Upper lobe of left lung (tissue), 6 donors: ENCODE results near the gene PAK3. TPM values are rescaled to one million over a fixed set of nuclear protein-coding genes. Genes with fewer than 3 reads are reported as not detected.

ENCODE experiments used
- ATAC-seq, 2 donors: fragments of 200-7000 bp; cut with Tn5 transposase; one replicate each; pipeline ENCODE4 v1.9.1; 2022; ENCODE audit warnings: mild to moderate bottlenecking in 2 of 2, moderate library complexity in 2 of 2; ENCODE audit not compliant: low FRiP score in 2 of 2
- DNase-seq, 2 donors: peaks; one replicate each; pipeline ENCODE4 v3.0.0-alpha.2; 2019 to 2020
- H3K27ac ChIP-seq, 4 donors: fragments of 200-600 bp; sonication (generic); one replicate each; pipeline ENCODE4 v1.5.1; 2016 to 2019
- H3K27me3 ChIP-seq, 4 donors: fragments of 200-600 bp; sonication (generic); one replicate each; pipeline ENCODE4 v1.5.1; 2017 to 2019
- H3K36me3 ChIP-seq, 4 donors: fragments of 200-600 bp; sonication (generic); one replicate each; pipeline ENCODE4 v1.5.1; 2016 to 2019
- H3K4me1 ChIP-seq, 4 donors: fragments of 200-600 bp; sonication (generic); one replicate each; pipeline ENCODE4 v1.5.1; 2018 to 2019
- H3K4me3 ChIP-seq, 4 donors: fragments of 200-600 bp; sonication (generic); one replicate each; pipeline ENCODE4 v1.5.1; 2017 to 2019; ENCODE audit warnings: mild to moderate bottlenecking in 2 of 4, moderate library complexity in 1 of 4
- H3K9me3 ChIP-seq, 4 donors: fragments of 200-600 bp; sonication (generic); one replicate each; pipeline ENCODE4 v1.5.1; 2018 to 2019
- EP300 ChIP-seq, 4 donors: sonication (generic); formaldehyde crosslinking; IDR thresholded peaks; one replicate each; pipeline ENCODE4 v1.5.1; 2017; ENCODE audit warnings: antibody characterized with exemption in 4 of 4, control low read depth in 2 of 4
- POLR2A ChIP-seq, 4 donors: fragments of 450-650 bp; IDR thresholded peaks; one replicate each; pipeline ENCODE4 v1.5.1; 2016 to 2017; ENCODE audit warnings: antibody characterized with exemption in 4 of 4, mild to moderate bottlenecking in 2 of 4
- POLR2AphosphoS5 ChIP-seq, 2 donors: sonication (generic); formaldehyde crosslinking; IDR thresholded peaks; one replicate each; pipeline ENCODE4 v1.5.1; 2017; ENCODE audit warnings: antibody characterized with exemption in 2 of 2
- WGBS, 2 donors: methylation state at CpG; one replicate each; pipeline ENCODE4 v1.1.5; 2017 to 2018; 5-methylcytosine and 5-hydroxymethylcytosine counted together
- total RNA-seq, 6 donors: library from RNA; depleted of rRNA in 4 of 6; stranded (reverse); fragments of >200 nt in 4 of 6; gene quantifications; one replicate each; pipeline versions ENCODE4 v1.1.0 to v1.2.1, GENCODE V29; 2016 to 2021
- TF ChIP-seq, protein P1 (sequence below), 6 experiments: fragments of 450-650 bp in 4 of 6; fragments of 200-600 bp in 2 of 6; sonication (generic) in 2 of 6; IDR thresholded peaks; one replicate each; pipeline ENCODE4 v1.5.1; 2016 to 2019; ENCODE audit warnings: antibody characterized with exemption in 6 of 6
- donor health status: DM: no; HTN: no; CAD: no; lungs with moderate emphysema.
- donor health status: DM: no; HTN: yes; CAD: no; lungs with severe emphysema.

Gene PAK3
- total RNA-seq, 6 donors from 2014 or later, result 1.1 to 1.6 (median 1.3) TPM; not detected in 1

DNA sequence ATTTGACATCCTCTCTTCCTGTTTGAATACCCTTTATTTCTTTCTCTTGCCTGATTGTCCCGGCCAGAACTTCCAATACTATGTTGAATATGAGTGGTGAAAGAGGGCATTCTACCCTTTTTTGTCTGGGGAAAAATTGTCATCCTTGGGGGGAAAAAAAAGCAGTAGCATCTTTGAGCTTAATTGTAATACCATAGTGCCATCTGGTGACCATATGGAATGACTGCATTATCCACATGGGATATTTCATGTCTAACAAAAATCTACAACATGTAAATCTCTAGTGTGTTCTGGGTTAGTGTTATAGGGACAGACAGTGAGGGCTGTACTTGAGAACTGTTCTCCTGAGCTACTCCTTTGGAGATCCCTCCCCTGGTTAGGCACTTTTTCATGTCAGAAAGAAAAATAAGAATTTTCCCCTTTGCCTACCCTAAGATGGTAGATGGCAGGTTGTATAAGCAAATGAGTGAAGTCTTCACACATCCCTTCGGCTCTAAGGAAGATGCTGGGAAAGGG is 148.3 kb downstream of the PAK3 start:
- ATAC-seq, result no peak
- no peak overlapping the region for H3K27ac ChIP-seq
- no peaks in the 10 kb centered on the region for H3K36me3 ChIP-seq
- TF ChIP-seq EP300 (IDR thresholded peaks at IDR 0.05) (no peak), POLR2AphosphoS5 (IDR thresholded peaks at IDR 0.05) (no peak), POLR2A (IDR thresholded peaks at IDR 0.05) (no peak)
- TF ChIP-seq, protein P1, sequence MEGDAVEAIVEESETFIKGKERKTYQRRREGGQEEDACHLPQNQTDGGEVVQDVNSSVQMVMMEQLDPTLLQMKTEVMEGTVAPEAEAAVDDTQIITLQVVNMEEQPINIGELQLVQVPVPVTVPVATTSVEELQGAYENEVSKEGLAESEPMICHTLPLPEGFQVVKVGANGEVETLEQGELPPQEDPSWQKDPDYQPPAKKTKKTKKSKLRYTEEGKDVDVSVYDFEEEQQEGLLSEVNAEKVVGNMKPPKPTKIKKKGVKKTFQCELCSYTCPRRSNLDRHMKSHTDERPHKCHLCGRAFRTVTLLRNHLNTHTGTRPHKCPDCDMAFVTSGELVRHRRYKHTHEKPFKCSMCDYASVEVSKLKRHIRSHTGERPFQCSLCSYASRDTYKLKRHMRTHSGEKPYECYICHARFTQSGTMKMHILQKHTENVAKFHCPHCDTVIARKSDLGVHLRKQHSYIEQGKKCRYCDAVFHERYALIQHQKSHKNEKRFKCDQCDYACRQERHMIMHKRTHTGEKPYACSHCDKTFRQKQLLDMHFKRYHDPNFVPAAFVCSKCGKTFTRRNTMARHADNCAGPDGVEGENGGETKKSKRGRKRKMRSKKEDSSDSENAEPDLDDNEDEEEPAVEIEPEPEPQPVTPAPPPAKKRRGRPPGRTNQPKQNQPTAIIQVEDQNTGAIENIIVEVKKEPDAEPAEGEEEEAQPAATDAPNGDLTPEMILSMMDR (IDR thresholded peaks at IDR 0.05), result peak in 5 of 6 experiments; percentile 18 to 44 (median 38)
- no peak for DNase-seq
- H3K27me3 ChIP-seq, result no peaks in the 10 kb centered on the region
- no peaks in the 10 kb centered on the region for H3K9me3 ChIP-seq
- no peaks in the 10 kb centered on the region for H3K4me1 ChIP-seq
- 34 to 53% methylated on average over 2 of the region's 2 CpGs for WGBS, 2 donors
- no peak overlapping the region for H3K4me3 ChIP-seq

DNA sequence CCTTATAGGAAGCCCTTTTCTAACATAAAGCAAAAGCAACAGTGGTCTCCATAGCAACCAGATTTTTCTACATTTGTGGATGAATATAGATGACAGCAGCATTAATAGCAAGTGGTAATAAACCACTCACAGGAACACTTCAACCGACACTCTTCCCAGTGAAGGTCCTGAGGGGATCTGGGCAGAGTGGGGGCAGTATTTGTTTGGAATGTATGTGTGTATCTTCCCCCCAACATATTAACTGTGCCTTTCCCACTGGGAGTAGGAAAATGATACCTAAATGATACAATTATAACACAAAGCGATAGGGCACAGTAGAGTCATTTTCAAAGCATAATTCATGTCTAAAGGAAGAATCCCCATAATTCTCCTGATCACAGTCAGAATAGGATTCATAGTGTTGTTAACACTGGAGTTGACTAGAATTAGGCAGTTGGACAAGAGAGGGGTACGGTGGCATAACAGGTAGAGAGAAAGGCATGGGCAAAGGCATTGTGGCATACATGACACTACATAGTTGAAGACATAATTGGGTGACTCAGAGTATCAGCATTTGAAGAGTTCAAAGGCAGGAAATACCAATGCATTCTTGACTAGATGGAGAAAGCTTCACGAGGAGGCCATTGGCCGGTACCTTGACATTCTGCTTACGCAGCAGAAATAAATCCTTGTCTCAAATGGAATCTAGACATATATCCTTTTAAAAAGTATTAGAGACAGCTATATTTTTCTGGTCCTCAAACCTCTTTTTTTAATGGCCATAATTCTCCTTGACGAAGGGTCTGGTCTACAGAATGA is 159.1 kb downstream of the PAK3 start:
- Histone ChIP-seq H3K4me3 (no peak overlapping the region), H3K36me3 (no peaks in the 10 kb centered on the region), H3K27ac (no peak overlapping the region), H3K27me3 (no peaks in the 10 kb centered on the region), H3K4me1 (no peaks in the 10 kb centered on the region), H3K9me3 (no peaks in the 10 kb centered on the region)
- 72 to 78% methylated on average over 7 of the region's 7 CpGs for WGBS, 2 donors
- DNase-seq (no peak), ATAC-seq (no peak)
- TF ChIP-seq EP300 (IDR thresholded peaks at IDR 0.05) (no peak), POLR2A (IDR thresholded peaks at IDR 0.05) (no peak)

DNA sequence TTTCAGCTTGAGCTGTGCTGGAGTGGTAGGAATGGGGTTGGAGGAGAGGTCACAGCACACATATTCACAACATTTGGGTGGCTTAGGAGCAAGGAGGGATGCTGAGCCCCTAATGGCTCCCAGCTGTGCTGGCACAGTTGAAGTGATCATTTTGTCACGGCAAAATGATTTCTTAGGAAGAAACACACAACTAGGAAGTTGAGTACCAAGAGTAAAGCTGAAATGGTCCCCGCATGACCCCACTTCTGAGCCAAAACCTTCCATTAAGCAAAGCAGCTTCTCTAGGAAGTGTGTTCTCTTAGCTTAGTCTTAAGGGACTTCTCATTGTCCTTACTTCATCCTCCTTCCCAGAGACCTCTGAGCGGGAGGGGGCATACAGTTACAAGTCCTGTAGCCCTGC is 161.7 kb downstream of the PAK3 start:
- Histone ChIP-seq H3K4me3 (no peak overlapping the region), H3K27me3 (no peaks in the 10 kb centered on the region), H3K27ac (no peak overlapping the region), H3K36me3 (no peaks in the 10 kb centered on the region), H3K4me1 (no peaks in the 10 kb centered on the region), H3K9me3 (no peaks in the 10 kb centered on the region)
- 67 to 82% methylated on average over 3 of the region's 3 CpGs for WGBS, 2 donors
- TF ChIP-seq POLR2AphosphoS5 (IDR thresholded peaks at IDR 0.05) (no peak), POLR2A (IDR thresholded peaks at IDR 0.05) (no peak), EP300 (IDR thresholded peaks at IDR 0.05) (no peak)
- TF ChIP-seq, protein P1 (IDR thresholded peaks at IDR 0.05), result no peak
- ATAC-seq (no peak), DNase-seq (no peak)

DNA sequence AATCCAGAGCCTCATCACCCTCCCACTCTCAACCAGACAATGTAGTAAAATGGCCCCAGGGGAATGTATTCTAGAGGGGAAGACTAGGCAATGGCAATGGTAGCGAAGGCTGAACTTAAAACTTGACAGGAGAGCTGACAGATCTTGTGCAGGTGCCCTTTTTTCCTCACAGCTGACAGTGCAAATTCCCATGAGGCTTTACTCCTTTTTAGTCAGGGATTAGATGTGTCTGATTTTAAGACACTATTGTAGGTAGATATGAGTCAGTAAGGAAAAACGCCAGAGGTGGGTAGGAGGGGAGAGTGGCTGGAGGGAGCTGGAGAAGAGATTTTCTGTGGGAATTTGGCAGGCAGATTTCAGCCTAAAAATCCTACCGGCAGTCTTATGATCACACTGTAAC is 163.6 kb downstream of the PAK3 start:
- ATAC-seq, result no peak

DNA sequence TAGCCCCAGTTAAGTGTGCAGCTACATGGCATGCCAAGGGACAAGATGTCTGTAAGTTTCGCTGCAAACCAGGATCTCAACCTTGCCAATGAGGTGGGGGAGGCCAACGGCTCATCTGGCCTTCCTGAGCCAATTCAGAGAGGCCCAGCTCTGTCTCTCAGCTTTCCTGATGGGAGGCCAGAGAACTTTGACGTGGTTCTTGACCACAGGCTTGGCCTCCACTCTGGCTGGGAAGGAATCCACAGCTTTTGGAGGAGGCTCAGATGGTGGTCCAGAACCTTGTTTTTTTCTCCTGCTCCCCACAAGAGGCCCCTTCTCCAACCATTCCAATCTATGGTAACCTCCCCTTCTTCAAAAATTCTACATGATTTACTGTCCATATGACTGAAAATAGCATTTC is 164.5 kb downstream of the PAK3 start:
- WGBS, 2 donors, result 58% methylated on average over 3 of the region's 3 CpGs
- no peak for ATAC-seq

More for the DNA sequence above, 163.6 kb downstream of the PAK3 start:
- WGBS, 2 donors, result 77 to 81% methylated on average over 3 of the region's 3 CpGs
- Histone ChIP-seq H3K27me3 (no peaks in the 10 kb centered on the region), H3K36me3 (no peaks in the 10 kb centered on the region), H3K9me3 (no peaks in the 10 kb centered on the region), H3K4me1 (no peaks in the 10 kb centered on the region), H3K27ac (no peak overlapping the region), H3K4me3 (no peak overlapping the region)
- DNase-seq, result no peak
- TF ChIP-seq, protein P1 (IDR thresholded peaks at IDR 0.05), result no peak
- TF ChIP-seq EP300 (IDR thresholded peaks at IDR 0.05), result no peak
- no peak for TF ChIP-seq POLR2AphosphoS5 (IDR thresholded peaks at IDR 0.05)
- TF ChIP-seq POLR2A (IDR thresholded peaks at IDR 0.05), result no peak

More for the DNA sequence above, 164.5 kb downstream of the PAK3 start:
- no peaks in the 10 kb centered on the region for H3K27me3 ChIP-seq
- H3K36me3 ChIP-seq, result no peaks in the 10 kb centered on the region
- H3K9me3 ChIP-seq, result no peaks in the 10 kb centered on the region
- DNase-seq, result no peak
- H3K27ac ChIP-seq, result no peak overlapping the region
- no peak for TF ChIP-seq POLR2A (IDR thresholded peaks at IDR 0.05)
- TF ChIP-seq EP300 (IDR thresholded peaks at IDR 0.05), result no peak
- TF ChIP-seq, protein P1 (IDR thresholded peaks at IDR 0.05), result no peak
- no peak for TF ChIP-seq POLR2AphosphoS5 (IDR thresholded peaks at IDR 0.05)
- H3K4me3 ChIP-seq, result no peak overlapping the region
- no peaks in the 10 kb centered on the region for H3K4me1 ChIP-seq
